ENCODE data around the gene TNK2.

DNA sequence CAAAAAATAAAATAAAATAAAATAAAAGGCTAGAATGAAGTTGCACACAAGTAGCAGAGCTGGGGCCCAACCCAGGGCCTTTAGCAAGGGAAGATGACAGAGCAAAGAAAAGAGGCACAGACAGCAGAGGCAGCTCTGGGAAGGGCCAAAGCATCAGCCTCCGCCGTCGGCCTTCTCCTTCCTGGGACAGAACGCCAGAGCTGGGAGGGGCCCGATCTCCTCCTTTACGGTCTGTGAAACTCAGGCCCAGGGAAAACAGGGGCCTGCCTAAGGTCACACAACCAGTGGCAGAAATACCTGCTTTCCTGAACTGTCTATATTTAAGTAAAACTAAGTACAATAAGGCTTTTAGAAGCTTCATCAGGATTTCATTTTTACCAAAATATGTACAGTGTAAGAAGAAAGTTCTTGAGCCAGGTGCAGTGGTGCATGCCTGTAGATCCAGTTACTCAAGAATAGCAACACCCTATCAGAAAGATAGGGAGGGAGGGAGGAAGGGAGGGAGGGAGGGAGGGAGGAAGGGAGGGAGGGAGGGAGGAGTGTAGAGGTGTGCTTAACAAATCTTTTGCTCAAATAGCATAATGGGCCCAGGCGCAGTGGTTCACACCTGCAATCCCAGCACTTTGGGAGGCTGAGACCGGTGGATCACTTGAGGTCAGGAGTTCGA, 53.6 kb downstream of the TNK2 start:
- TF ChIP-seq RNF2 (IDR thresholded peaks at IDR 0.05; ENCODE audit: borderline replicate concordance, low read depth) (no peak), NR3C1 (IDR thresholded peaks at IDR 0.05) (no peak), RAD21 (conservative IDR thresholded peaks at IDR 0.05 in 1 of 2, IDR thresholded peaks at IDR 0.05 in 1 of 2) (no peak), MAZ (IDR thresholded peaks at IDR 0.05; ENCODE audit: borderline replicate concordance, low read depth, low read length) (no peak), KDM5A (IDR thresholded peaks at IDR 0.05) (no peak), POLR2A (IDR thresholded peaks at IDR 0.05; ENCODE audit: low read length) (no peak)
- TF ChIP-seq, protein P1, sequence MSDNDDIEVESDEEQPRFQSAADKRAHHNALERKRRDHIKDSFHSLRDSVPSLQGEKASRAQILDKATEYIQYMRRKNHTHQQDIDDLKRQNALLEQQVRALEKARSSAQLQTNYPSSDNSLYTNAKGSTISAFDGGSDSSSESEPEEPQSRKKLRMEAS (IDR thresholded peaks at IDR 0.05), result no peak
- TF ChIP-seq, protein P2, sequence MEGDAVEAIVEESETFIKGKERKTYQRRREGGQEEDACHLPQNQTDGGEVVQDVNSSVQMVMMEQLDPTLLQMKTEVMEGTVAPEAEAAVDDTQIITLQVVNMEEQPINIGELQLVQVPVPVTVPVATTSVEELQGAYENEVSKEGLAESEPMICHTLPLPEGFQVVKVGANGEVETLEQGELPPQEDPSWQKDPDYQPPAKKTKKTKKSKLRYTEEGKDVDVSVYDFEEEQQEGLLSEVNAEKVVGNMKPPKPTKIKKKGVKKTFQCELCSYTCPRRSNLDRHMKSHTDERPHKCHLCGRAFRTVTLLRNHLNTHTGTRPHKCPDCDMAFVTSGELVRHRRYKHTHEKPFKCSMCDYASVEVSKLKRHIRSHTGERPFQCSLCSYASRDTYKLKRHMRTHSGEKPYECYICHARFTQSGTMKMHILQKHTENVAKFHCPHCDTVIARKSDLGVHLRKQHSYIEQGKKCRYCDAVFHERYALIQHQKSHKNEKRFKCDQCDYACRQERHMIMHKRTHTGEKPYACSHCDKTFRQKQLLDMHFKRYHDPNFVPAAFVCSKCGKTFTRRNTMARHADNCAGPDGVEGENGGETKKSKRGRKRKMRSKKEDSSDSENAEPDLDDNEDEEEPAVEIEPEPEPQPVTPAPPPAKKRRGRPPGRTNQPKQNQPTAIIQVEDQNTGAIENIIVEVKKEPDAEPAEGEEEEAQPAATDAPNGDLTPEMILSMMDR (IDR thresholded peaks at IDR 0.05), result no peak
